ENCODE results near the gene ZNF710.

ZNF710 gene

GRCh38 chr15:89998141-89998661 lies 2.9 kb upstream of the ZNF710 start:
- DNase-seq, result peak; percentile 53

DNA sequence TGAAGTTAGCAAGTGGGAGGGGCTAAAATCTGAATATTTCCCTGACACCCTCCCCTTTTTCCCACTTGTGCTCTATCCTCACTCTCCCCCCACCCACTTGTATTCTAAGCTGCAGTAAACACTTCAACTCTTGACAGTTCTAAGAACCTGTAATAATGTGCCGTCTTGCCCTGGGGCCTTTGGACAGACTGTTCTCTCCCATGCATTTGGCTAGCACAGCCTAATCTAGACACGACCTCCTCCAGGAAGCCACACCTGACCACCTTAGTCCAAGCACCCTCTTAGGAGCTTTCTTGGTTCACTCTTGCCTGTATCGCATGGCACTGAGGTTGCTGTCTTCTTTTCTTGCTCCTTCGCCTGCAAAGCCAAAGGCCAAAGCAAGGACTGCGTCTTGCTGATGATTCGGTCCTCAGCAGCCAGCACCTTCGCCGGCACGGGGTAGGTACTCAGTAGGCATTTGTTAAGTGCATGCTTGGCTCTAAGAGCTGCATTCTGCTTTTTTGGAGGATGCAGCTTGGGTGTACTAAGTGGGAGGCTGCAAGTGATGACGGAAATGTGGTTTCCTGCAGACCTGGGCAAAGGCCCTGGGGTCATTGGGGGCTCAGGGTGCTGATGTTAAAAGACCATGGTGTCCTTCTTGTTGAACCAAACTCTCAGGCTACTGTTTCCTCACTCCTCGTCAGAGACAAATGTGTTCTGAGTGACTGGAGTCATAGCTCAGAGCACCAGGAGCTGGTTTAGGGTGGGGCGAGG lies 2.0 kb upstream of the ZNF710 start:
- DNase-seq, result no peak

DNA sequence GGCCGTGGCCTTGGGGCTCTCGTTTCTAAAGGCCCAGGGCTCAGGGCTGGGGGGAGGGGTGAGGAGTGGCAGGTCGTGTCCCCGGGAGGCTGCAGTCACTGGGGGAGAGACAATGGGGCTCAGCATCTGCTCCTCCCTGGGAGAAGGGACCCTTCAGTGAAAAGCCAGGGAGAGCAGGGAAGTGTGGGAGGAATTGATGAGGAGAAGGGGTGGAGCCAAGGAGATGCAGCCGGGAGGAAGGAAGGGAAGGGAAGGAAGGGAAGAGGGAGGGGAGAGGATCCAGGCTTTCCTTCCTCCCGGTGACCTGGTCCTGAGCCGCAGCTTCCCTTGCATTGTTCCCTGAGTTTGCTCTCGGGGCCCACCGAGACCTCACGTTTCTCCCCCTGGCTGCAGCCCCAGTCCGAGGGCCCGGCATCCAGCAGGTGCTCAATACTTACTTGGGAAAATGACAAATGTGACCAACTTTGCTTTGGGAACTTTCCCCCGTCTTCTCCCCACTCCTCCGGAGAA lies 1.4 kb upstream of the ZNF710 start:
- peak; percentile 46 for DNase-seq

DNA sequence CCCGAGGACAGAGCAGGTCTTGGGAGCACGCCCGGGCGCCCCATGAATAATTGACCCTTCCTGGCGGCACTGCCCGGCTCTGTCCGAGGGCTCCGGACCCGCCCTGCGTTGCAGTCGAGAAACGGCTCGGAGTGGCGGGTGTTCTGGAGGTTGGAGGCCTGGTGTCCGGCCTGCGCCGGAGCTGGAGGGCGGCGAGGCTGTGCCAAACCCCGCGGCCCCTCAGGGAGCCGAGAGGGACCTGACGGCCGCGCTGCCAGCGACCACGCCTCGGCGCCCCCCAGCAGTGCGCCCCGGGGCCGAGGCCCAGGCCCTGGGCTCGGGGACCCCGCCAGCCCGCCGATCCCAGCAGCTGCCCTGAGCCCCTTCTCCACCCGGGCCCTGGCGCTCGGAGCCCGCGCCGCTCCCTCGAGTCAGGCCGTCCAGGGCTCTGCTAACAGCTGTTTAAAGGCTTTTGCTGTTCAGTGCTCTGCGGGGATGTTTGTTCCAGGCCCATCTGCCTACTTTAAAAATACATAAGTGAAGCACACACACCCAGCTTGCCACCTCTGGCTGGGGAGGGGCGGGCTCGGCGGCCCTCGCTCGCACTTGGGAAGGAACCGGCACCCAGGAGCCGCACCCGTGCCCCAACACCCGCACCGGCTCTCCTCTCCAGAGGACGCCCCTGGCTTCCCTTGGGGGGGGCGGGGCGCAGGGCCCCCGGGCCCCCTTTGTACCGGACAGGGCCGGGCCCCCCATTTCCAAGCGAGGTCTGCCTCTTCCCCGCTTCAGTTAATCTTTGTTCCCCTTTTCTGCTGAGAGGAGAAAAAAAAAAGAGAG lies 730 bp upstream of the ZNF710 start:
- peak; percentile 32 for DNase-seq

DNA sequence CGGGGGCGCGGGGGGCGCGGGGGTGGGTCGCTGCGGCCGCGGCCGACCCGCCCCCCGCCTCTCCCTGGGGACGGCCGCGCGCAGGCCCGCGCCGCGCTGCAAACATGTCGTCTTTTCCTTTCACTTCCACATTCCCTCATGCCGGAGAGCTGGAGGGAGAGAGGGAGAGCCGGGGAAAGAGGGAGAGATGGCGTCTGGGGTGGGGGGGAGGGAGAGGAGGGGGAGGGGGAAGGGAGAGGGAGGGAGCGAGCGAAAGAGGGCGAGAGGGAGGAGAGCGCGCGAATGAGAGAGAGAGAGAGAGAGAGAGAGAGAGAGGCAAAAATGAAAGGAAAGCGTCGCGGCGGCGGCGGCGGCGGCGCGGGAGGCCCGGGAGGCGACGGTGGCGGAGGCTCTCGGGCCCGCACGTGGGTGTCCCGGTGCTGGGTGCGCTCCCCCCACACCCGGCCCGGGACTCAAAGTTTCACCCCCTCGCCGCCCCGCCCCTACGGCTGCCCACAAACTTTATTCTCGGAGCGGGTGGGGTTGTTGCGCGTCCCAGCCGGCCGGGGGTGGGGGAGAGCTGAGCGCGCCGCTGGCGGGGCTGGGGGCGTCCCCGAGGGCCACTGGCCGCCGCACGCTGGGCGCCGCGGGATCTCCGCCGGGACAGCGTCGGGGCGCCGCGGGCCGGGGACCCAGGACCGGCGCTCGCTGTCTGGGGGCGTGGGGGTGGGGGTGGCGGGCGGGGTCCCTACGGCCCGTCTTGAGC lies 731 bp downstream of the ZNF710 start:
- DNase-seq, result peak; percentile 70

GRCh38 chr15:90002428-90002844 lies 1.3 kb downstream of the ZNF710 start:
- peak; percentile 51 for DNase-seq

GRCh38 chr15:90003736-90004135 lies 2.6 kb downstream of the ZNF710 start:
- DNase-seq, result no peak

- DNase-seq, result no peak
These were observed 3.1 kb downstream of the ZNF710 start for GRCh38 chr15:90004252-90004651.

GRCh38 chr15:90004671-90005070 lies 3.5 kb downstream of the ZNF710 start:
- peak; percentile 95 for DNase-seq

DNA sequence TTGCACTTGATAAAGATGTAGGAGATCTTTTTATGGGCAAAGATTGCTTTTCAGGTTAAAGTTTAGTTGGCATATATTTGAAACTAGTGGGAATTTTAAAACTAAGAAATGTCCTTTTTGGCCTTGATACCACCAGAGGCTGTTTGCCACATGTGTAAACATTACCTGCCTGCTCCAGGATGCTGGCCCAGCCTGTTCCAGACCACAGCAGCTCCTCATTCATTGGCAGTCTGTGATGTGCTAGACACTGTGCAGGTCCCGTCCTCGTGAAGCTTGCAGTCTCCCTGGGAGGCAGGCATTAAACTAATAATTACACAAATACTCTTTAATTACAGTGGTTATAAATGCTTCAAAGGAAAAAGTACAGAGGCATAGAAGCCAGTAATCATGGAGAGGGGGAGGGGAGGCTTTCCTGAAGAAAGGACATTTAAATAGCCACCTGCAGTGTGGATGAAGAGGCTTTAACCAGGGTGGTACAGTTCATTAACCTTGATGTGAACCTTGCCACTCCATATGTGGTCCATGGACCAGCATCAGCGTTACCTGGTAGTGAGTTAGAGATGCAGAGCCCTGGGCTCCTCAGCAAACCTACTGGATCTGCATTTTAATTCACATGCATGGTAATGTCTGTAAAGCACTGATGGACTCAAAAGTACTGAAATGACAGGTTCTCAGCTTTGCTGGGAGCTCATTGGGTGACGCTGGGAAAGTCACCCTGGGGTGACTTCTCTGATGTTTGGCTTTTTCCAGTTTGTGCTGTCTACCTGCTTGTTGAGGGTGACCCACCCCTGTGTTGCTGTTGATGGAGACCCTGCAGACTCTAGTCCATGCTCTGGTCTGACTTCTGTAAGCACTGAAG lies 5.3 kb downstream of the ZNF710 start:
- DNase-seq, result no peak

GRCh38 chr15:90007076-90007460 lies 5.9 kb downstream of the ZNF710 start:
- no peak for DNase-seq

- no peak for DNase-seq
These were observed 7.5 kb downstream of the ZNF710 start for GRCh38 chr15:90008607-90009006.

DNA sequence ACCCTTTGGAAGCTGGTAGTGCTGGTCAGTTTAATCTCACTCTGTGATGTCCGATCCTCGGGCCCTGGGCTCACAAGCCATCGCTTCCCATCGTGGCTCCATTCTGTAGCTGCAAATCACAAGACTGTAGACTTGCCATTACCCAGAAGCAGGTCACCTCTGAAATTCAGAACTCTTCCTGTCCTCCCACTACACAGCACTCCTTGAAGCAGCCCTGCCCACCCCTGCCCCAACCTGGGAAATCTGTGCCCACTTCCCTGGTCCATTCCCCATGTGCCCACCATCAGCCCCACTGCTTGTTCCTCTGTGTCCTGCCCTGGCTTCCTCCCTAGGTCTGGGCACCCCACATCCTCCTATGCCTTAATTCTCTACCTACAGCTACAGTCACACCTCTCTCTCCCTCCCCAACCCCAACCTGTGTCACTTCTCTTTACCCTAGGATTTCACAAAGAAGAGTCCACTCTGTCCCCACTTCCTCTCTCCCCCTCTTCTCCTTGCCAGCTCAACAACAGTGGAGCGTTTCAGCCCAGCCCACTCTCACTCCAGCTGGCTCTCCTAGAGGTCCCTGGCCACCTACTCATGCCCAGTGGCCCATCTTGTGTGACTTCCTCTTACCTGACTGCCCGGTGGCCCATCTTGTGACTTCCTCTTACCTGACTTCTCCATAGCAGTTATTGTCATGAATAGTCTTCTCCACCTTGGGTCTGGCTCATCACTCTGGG lies 8.3 kb downstream of the ZNF710 start:
- DNase-seq, result no peak

GRCh38 chr15:90011705-90012104 lies 10.6 kb downstream of the ZNF710 start:
- DNase-seq, result no peak

GRCh38 chr15:90013503-90013937 lies 12.4 kb downstream of the ZNF710 start:
- no peak for DNase-seq

- DNase-seq, result no peak
These were observed 14.2 kb downstream of the ZNF710 start for GRCh38 chr15:90015294-90015693.

DNA sequence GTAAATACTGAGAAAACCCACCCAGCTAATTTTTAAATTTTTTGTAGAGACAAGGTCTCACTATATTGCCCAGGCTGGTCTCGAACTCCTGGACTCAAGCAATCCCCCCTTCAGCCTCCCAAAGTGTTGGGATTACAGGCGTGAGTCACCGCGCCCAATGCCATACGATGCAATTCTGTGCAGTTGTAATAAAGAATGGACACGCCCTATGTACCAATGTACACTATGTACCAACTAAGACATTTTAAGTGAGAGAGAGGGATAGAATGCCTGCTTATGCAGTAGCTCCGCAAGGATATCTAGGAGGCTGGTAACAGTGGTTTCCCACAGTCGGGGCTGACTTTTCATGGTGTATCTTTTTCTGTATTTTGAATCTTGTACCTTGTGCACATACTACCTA lies 14.6 kb downstream of the ZNF710 start:
- no peak for DNase-seq

DNA sequence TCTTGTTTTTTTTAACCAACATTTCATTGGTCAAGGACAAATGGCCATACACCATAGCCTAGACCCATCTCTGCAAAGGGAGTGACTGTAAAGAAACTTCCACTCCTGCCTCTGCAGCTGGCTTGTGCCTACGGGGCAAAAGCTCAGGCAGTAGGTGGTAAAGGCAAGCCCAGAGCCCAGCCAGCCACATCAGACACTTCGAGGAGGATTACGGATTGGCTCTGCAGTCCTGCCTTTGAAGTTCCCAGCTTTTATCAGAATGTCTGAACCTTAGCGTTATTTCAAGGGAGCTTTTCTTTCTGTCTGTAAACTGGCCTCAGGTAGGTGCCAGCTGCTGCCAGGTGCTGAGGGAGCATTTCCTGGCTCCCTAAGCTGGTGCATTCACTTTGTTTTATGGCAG lies 15.6 kb downstream of the ZNF710 start:
- DNase-seq, result no peak

- no peak for DNase-seq
These were observed 17.2 kb downstream of the ZNF710 start for GRCh38 chr15:90018216-90018831.

DNA sequence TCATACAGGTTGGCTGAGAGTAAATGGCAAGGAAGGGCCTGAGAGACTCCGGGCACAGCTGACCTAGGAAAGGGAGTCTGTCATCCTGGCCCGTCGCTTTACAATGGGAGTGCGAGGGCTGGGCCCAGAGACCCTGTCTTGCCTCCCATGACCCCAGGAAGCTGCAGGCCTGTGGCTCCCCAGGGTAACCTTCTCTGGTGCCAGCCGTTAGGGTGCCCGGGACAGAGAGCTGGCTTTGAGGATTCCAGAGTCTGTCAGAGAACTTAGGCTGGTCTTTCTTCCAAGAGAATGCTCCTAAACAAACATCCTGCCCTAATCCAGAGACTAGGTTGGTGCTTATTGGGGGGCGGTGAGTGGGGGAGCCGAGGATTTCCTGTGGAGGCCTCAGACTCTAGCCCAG lies 18.5 kb downstream of the ZNF710 start:
- no peak for DNase-seq

Measured in fibroblast of skin of right quadriceps (primary cell).